HG03565 (cell line): ENCODE data around the gene WFIKKN2.
"Not testable (repeated sequence)": the region's sequence is repeated elsewhere in the genome, so short reads cannot be mapped to it uniquely, and the experiment has no call there.

Experiments used
- ATAC-seq: cut with Tn5 transposase; IDR thresholded peaks from one replicate; pipeline ENCODE4 v1.9.1; 2021; ENCODE audit warnings: mild to moderate bottlenecking, moderate library complexity; ENCODE audit not compliant: unreplicated experiment

The WFIKKN2 gene

GRCh38 chr17:50835301-50836234 lies at the start of gene WFIKKN2:
Gene WFIKKN2 (plus strand): TSS chr17:50835586. CDS start chr17:50835938, 352 bp downstream.
- ATAC-seq = no peak

DNA sequence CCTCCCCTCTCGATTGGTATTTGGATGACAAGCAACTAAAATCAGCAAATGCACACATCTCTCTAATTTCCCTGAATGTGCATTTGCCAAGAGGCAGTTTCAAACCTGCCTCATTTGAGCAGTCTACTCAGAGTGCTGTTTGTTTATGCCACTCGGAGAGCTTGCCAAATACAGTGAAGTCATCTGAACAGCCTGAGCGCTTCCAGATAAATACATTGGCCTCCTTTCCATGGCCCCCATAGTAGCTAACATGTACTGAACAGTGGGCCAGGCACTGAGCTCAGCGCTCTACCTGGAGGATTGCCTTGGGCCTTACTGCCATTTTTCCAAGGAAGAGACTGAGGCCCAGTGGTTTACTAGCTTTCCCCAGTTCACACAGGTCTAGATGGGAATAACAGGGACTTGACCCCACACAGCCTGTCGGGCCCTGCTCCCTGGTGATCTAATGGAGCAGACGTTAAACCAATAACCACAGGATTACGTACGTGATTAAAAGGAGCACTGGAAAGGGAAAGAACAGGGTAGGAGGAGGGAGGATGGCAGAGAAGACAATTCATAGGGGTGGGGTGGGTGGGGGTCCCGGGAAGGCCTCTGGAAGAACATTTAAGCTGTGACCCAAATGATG lies 49.3 kb upstream of the WFIKKN2 start:
- ATAC-seq = no peak

GRCh38 chr17:50787106-50787505 lies 48.3 kb upstream of the WFIKKN2 start:
- no peak for ATAC-seq

- no peak for ATAC-seq
Observed at GRCh38 chr17:50790618-50791017, 44.8 kb upstream of the WFIKKN2 start.

- no peak for ATAC-seq
Observed at GRCh38 chr17:50792132-50792531, 43.3 kb upstream of the WFIKKN2 start.

GRCh38 chr17:50793007-50793406 lies 42.4 kb upstream of the WFIKKN2 start:
- no peak for ATAC-seq

DNA sequence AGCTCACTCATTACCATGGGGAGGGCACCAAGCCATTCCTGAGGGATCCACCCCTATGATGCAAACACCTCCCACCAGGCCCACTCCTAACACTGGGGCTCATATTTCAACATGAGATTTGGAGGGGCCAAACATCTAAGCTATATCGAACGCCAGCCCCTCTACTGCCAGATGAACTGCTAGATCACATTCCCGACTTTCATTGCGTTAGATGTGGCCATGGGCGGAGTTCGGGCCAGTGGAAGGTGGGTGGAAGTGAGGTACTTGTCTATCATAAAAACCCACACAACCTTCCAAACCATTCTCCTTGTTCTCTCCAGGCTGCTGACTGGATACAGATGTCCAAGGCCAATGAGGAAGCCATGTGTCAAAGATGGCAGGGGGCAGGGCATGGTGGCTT lies 41.0 kb upstream of the WFIKKN2 start:
- no peak for ATAC-seq

DNA sequence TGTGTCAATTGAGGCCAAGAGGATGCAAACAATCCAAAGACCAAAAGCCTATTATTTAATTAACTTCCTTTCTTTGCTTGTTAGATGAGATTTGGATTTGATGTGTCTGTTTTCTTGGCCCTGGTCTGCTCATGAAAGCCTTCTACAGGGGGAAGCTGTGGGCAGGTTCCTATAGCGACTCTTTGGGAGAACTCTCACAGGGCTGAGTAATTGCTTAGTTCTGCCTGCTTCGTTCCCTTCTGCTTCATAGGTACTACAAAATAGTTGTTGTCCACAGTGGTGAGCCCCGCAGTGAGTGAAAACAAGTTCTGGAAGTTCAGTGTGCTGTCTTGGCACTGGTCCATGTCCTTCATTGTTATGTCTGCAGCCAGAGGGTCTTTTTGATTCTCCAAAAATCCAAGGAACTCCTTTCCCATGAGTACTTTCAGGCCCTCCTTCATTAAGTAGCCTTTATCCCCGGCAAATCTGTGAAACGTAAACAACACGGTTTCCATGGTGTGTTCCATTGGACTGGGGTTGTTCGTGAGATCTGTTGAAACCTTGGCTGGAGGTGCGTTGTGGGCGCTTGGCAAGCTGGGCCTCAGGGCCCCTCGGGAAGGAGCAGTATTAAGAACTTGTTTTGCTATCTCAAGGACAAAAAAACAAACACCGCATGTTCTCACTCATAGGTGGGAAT lies 38.1 kb upstream of the WFIKKN2 start:
- no peak for ATAC-seq

GRCh38 chr17:50798424-50799288 lies 36.7 kb upstream of the WFIKKN2 start:
- no peak for ATAC-seq

DNA sequence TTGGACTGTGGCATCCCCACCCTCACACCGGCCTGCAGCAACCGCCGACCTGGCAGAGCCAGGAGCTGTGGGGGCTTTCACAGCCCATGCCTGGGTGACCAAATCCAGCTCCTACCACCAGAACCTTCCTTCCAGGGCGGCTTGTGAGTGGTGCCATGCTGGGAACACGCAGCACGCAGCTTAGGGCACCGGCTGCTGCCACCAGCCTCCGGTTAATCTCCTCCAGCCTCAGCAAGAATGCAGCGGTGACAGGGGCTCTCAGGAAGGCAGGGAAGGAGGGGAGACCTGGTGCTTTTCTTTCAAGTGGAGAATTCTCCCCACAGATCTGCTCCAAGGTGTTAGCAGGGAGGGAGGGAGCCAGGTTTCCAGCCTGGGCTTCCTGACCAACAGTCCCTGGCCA lies 35.8 kb upstream of the WFIKKN2 start:
- no peak for ATAC-seq

GRCh38 chr17:50800196-50800700 lies 35.1 kb upstream of the WFIKKN2 start:
- ATAC-seq = no peak

DNA sequence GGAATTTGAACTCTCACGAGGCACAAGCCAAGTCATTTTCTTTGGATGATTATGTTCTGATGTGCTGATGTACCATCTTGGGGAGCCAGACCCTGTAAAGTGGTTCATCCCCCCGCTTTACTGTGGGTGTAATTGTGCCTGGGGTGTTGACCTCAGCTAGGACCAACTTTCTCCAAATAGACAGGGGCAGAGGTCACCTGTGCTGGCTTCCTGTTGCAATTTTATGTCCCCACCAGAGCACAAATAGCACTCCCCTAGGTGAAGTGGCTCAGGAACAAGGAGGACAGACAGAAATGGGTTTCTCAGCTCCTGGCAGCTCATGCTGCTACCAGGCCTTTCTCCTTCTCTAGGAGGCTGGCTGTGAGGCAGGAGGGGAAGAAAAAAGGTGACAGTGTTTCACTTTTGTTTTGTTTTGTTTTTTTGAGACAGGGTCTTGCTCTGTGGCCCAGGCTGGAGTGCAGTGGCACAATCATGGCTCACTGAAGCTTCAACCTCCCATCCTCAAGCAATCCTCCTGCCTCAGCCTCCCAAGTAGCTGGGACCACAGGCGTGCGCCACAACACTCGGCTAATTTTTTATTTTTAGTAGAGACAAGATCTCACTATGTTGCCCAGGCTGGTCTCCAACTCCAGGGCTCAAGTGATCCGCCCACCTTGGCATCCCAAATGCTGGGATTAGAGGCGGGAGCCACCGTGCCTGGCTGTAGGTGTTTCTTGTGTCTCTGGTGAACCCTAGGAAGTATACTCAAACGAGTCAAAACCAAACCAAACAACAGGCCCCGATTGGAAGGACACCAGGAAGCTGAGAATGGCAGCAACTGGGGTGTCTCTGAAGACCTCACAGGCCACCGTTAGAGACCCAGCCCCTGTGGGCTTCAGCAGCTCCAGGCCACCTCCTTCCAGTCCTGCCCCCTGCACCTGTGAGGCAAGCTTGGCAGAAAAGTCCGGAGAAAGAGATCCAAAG lies 32.5 kb upstream of the WFIKKN2 start:
- no peak for ATAC-seq

DNA sequence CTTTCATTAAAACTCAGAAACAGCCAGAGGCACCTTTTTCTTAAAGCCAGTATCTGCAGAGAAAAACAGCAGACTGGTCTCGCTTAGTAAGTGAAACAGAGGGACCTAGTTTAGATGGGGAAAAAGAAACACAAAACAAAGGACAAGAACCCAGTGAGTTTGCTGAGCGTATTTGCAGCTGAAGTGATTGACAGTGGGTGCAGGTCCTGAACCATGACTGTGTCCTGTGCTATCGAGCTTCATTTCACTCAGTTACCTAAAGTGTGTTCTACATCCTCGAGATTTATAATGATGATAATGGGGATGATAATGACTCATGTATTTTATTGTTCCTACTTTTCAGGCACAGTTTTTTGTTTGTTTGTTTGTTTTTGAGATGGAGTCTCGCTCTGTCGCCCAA lies 31.7 kb upstream of the WFIKKN2 start:
- ATAC-seq = no peak

GRCh38 chr17:50804749-50805475 lies 30.5 kb upstream of the WFIKKN2 start:
- not testable (repeated sequence) for ATAC-seq

GRCh38 chr17:50805486-50805885 lies 29.9 kb upstream of the WFIKKN2 start:
- ATAC-seq = no peak

DNA sequence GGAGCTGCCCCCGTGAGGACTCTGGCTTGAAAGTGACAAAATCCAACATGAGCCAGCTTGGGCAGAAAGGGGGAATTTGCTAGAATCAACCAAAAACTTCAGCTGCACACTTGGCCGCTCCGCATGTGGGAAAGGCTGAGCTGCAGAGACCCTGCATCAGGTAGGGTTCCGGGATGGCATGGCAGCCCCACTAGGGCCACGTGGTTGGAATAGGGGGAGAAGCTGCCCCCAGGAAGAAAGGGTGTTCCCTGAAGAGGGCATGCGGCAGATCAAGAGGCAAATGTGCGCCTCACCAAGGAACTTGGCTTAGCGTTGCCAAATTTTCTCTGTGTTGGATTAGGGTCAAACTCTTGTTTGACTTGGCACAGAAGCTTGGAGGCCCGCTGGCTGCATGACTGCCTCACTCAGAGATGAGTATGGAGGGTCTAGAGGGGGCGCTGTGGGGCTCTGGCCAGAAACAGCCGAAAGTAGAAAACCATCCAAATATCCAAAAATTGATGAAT lies 29.2 kb upstream of the WFIKKN2 start:
- ATAC-seq = no peak

- ATAC-seq = no peak
Observed at GRCh38 chr17:50807009-50807408, 28.4 kb upstream of the WFIKKN2 start.

- ATAC-seq = no peak
Observed at GRCh38 chr17:50807675-50808074, 27.7 kb upstream of the WFIKKN2 start.
